GM21515 (cell line): Measurements from ENCODE around the gene OPN5.

Source experiments
- ATAC-seq: cut with Tn5 transposase; IDR thresholded peaks from one replicate; pipeline ENCODE4 v1.9.1; 2021; ENCODE audit not compliant: unreplicated experiment

The OPN5 gene

DNA sequence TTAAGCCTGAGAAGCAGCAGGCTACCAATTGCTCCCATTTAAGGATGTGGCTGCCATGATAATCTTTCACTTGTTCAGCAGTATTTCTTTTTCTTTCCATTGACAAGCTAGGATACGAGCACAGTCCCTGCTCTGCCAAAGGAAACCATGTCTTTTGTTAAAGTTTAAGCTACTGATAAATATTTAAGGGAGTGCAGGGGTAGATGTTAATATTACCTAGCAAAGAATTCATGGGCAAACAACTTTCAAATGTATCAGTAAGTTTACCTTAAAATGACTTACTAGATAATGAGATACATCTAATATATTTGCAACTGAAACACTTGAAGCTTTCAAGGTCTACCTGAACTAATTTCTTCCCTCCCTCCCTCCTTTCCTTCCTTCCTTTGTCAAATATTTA is 77.3 kb downstream of the OPN5 start:
- ATAC-seq = no peak

DNA sequence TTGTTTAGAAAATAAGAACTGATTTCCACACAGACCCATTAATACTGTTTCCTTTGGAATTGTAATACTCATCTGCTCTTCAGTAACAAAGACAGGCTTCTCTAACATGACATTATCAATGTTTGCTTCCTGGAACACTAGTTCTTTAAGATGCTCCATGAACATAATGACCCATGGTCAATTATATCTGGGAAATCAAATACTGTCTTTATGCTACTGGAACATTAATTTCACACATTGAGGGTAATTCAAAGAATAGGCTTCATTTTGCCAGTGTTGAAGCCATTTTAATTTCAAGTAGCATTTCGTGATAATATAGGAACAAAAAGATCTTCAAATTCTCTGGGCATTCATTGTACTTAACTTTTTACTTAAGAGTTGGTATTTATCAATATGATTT is 80.9 kb downstream of the OPN5 start:
- ATAC-seq = no peak

DNA sequence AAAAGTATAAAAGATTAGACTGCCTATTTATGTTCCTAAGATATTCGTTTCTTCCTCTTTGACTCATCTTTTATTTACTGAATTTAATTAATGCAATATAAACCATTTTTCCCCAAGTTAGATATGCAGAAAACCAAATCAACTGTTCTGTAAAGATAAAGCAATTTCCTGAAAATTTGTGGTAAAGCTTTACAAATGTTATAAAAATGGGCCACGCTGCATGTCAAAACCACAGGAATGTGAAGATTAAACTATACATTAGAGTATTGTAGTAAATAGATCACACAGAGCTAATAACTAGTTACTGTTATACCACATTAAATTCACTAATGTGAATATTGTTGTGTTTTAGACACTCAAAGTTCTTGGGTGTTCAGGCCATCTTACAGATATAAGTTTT is 83.4 kb downstream of the OPN5 start:
- no peak for ATAC-seq

DNA sequence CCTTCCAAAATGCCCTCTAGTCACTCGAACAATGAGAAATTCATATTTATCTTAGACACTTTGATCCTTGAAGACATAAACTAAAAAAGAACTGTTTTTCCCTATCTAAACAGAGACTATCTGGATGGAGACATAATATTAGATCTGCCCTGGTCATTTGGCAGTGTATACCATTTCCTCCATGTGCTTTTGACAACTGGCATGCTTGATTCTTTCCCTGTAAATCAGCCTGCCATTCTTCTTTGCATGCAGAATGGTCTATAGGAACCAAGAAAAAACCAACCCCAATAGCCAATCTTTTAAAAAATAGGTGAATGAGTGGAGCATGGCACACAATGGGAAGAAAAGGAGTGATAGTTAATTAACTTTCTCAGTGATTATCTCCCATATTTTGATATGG is 93.8 kb downstream of the OPN5 start:
- ATAC-seq = no peak
